ENCODE measurements around the gene SERPINB7. TPM values are rescaled to one million over a fixed set of nuclear protein-coding genes. Genes with fewer than 3 reads are reported as not detected.

Gene SERPINB7
- total and polyA plus RNA-seq, 10 of the 15 experiments (the other 5 are each of a cell fraction or from before 2014, with no cell fraction given), result not detected

- TF ChIP-seq CUX1 (IDR thresholded peaks at IDR 0.05; ENCODE audit: insufficient replicate concordance, low read depth, low read length) (no peak), ZNF384 (IDR thresholded peaks at IDR 0.05; ENCODE audit: borderline replicate concordance, low read depth, low read length) (no peak), NR2F1 (conservative IDR thresholded peaks at IDR 0.05) (no peak), NFIC (IDR thresholded peaks at IDR 0.05; ENCODE audit: low read depth, low read length) (no peak), EED (IDR thresholded peaks at IDR 0.05; ENCODE audit: low read depth) (no peak), SPI1 (IDR thresholded peaks at IDR 0.05; ENCODE audit: borderline replicate concordance, insufficient read depth, low read depth, low read length) (no peak), IRF5 (IDR thresholded peaks at IDR 0.05; ENCODE audit: borderline replicate concordance) (no peak), FOS (IDR thresholded peaks at IDR 0.05; ENCODE audit: borderline replicate concordance, extremely low read depth, insufficient read length) (no peak), RELB (IDR thresholded peaks at IDR 0.05; ENCODE audit: low read depth) (no peak), ZBTB33 (IDR thresholded peaks at IDR 0.05) (no peak), BACH1 (IDR thresholded peaks at IDR 0.05; ENCODE audit: borderline replicate concordance) (no peak), RB1 (IDR thresholded peaks at IDR 0.05; ENCODE audit: borderline replicate concordance) (no peak), SMC3 (IDR thresholded peaks at IDR 0.05; ENCODE audit: borderline replicate concordance, low read length) (peak; percentile 41; the same call in 1 of the 2 replicates), FOXM1 (IDR thresholded peaks at IDR 0.05; ENCODE audit: low read depth, low read length) (no peak), IKZF1 (conservative IDR thresholded peaks at IDR 0.05) (no peak), CTCF (IDR thresholded peaks at IDR 0.05 in 2 of 3, conservative IDR thresholded peaks at IDR 0.05 in 1 of 3; ENCODE audit: control insufficient read depth in 2 of 3, extremely low read depth in 1 of 3, insufficient read depth in 1 of 3, low read depth in 3 of 3, low read length in 3 of 3) (peak; percentile 32 to 65 (median 47); a peak in 4 of 6 replicates), EGR1 (IDR thresholded peaks at IDR 0.05; ENCODE audit: borderline replicate concordance in 1 of 2, low read depth in 2 of 2, low read length in 2 of 2) (no peak), TCF3 (IDR thresholded peaks at IDR 0.05; ENCODE audit: borderline replicate concordance, insufficient read depth, low read depth, low read length) (no peak)
Measured at GRCh38 chr18:63844254-63844653, 69.0 kb downstream of the SERPINB7 start (continued).
